Mesothelial cell of epicardium (in vitro differentiated cells): Measurements from ENCODE around the gene VAT1. TPM values are rescaled to one million over a fixed set of nuclear protein-coding genes. Genes with fewer than 3 reads are reported as not detected.
A peak's percentile ranks its signal among the peaks of the same experiment; 100 is the strongest.
"Not testable (repeated sequence)": the region's sequence is repeated elsewhere in the genome, so short reads cannot be mapped to it uniquely, and the experiment has no call there.

Source experiments
- DNase-seq, 2 experiments: peaks; one replicate each; pipeline ENCODE4 v3.0.0; 2021; ENCODE audit warnings: low spot score in 2 of 2; ENCODE audit not compliant: unreplicated experiment in 2 of 2
- H3K27ac Mint-ChIP-seq: 2 replicates; pipeline ENCODE4 v1.8.0; 2021; ENCODE audit warnings: mixed read lengths
- H3K27me3 Mint-ChIP-seq: 2 replicates; pipeline ENCODE4 v1.8.0; 2021; ENCODE audit warnings: low read depth, mixed read lengths
- H3K36me3 Mint-ChIP-seq: 2 replicates; pipeline ENCODE4 v1.8.0; 2021; ENCODE audit warnings: mixed read lengths
- H3K4me1 Mint-ChIP-seq: 2 replicates; pipeline ENCODE4 v1.8.0; 2021; ENCODE audit warnings: mixed read lengths
- H3K4me3 Mint-ChIP-seq: 2 replicates; pipeline ENCODE4 v1.8.0; 2021; ENCODE audit warnings: mild to moderate bottlenecking, moderate library complexity, mixed read lengths
- H3K9me3 Mint-ChIP-seq: 2 replicates; pipeline ENCODE4 v1.8.0; 2021; ENCODE audit warnings: mixed read lengths
- CTCF ChIP-seq: fragments of 200-600 bp; sonication (generic); IDR thresholded peaks from one replicate; pipeline ENCODE4 v1.5.0; 2021; ENCODE audit warnings: antibody characterized with exemption; ENCODE audit not compliant: unreplicated experiment
- total RNA-seq: library from RNA; stranded (reverse); gene quantifications from 3 replicates; pipeline ENCODE4 v1.2.1, GENCODE V29; 2021

Gene VAT1
- total RNA-seq, 1 donor from 2014 or later = 211 TPM

- TF ChIP-seq CTCF = no peak
- Mint-ChIP-seq H3K27me3 (no peaks in the 10 kb centered on the region), H3K9me3 (no peaks in the 10 kb centered on the region), H3K4me1 (peaks cover 15% of the 10 kb centered on the region), H3K36me3 (peaks cover 13% of the 10 kb centered on the region), H3K27ac (no peak overlapping the region), H3K4me3 (no peak overlapping the region)
- DNase-seq = no peak
Measured at GRCh38 chr17:42985225-42985624, 37.0 kb downstream of the VAT1 start.

- Mint-ChIP-seq H3K27me3 (no peaks in the 10 kb centered on the region), H3K4me1 (peaks cover 28% of the 10 kb centered on the region), H3K4me3 (peak overlapping the region; percentile 81), H3K36me3 (no peaks in the 10 kb centered on the region), H3K27ac (peak overlapping the region; percentile 25), H3K9me3 (no peaks in the 10 kb centered on the region)
- DNase-seq = no peak
- TF ChIP-seq CTCF = no peak
Measured at GRCh38 chr17:42982266-42982665, 39.9 kb downstream of the VAT1 start.

- peak overlapping the region; percentile 96 for H3K27ac Mint-ChIP-seq
- H3K4me3 Mint-ChIP-seq = peak overlapping the region; percentile 81
- peak; percentile 25 to 67 for DNase-seq
- peaks cover 28% of the 10 kb centered on the region for H3K4me1 Mint-ChIP-seq
- H3K9me3 Mint-ChIP-seq = no peaks in the 10 kb centered on the region
- no peaks in the 10 kb centered on the region for H3K27me3 Mint-ChIP-seq
- no peaks in the 10 kb centered on the region for H3K36me3 Mint-ChIP-seq
- peak; percentile 22 for TF ChIP-seq CTCF
Measured at GRCh38 chr17:42980766-42981397, 41.3 kb downstream of the VAT1 start.

GRCh38 chr17:42980274-42980765 is 41.9 kb downstream of the VAT1 start, which contains the start of gene RUNDC1:
TSS of gene RUNDC1 (plus strand) at chr17:42980565. CDS start at chr17:42980577, 12 bp downstream.
- H3K27me3 Mint-ChIP-seq = no peaks in the 10 kb centered on the region
- peaks cover 28% of the 10 kb centered on the region for H3K4me1 Mint-ChIP-seq
- no peaks in the 10 kb centered on the region for H3K36me3 Mint-ChIP-seq
- DNase-seq = peak; percentile 88 to 90
- H3K4me3 Mint-ChIP-seq = peak within 1 kb of the TSS; percentile 97
- peak within 1 kb of the TSS; percentile 99 for H3K27ac Mint-ChIP-seq
- H3K9me3 Mint-ChIP-seq = no peaks in the 10 kb centered on the region
- TF ChIP-seq CTCF = no peak

GRCh38 chr17:42979511-42980273 is 42.5 kb downstream of the VAT1 start, which contains the start of gene PTGES3L:
TSS of gene PTGES3L (minus strand) at chr17:42980080. CDS start at chr17:42980053, 27 bp downstream.
- Mint-ChIP-seq H3K9me3 (no peaks in the 10 kb centered on the region), H3K27me3 (no peaks in the 10 kb centered on the region), H3K36me3 (no peaks in the 10 kb centered on the region), H3K4me3 (peak within 1 kb of the TSS; percentile 97), H3K27ac (peak within 1 kb of the TSS; percentile 99), H3K4me1 (peaks cover 28% of the 10 kb centered on the region)
- peak in 1 of 2 experiments; percentile 42 for DNase-seq
- no peak for TF ChIP-seq CTCF

- not testable (repeated sequence) for H3K36me3 Mint-ChIP-seq, H3K9me3 Mint-ChIP-seq, DNase-seq, H3K27me3 Mint-ChIP-seq, H3K27ac Mint-ChIP-seq, H3K4me3 Mint-ChIP-seq
- peaks cover 15% of the 10 kb centered on the region for H3K4me1 Mint-ChIP-seq
Measured at GRCh38 chr17:42975701-42976100, 46.5 kb downstream of the VAT1 start.
